ENCODE measurements around the gene GSTM4.
"Not testable (repeated sequence)": the region's sequence is repeated elsewhere in the genome, so short reads cannot be mapped to it uniquely, and the experiment has no call there.

The GSTM4 gene

DNA sequence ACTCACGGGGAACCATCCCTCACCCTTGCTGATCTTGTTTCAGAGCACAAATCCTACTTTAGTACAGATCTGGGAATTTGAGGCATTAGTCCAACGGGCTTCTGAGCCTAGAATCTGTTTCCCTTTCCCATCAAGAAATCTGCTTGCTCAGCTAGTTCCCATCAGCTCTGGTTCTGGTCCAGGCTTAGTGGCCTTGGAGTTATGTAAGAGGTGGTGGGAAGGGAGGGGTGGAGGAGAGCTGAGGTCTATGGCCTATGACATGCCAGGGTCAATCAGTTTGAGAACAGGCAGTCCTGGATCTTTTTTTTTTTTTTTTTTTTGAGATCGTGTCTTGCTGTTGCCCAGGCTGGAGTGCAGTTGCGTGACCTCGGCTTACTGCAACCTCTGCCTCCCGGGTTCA lies 35.9 kb downstream of the GSTM4 start:
- Histone ChIP-seq H3K79me1 (ENCODE audit: low read length) (no peaks in the 10 kb centered on the region), H3K56ac (ENCODE audit: low read length) (no peak overlapping the region), H2AK5ac (ENCODE audit: low read length) (no peak overlapping the region), H3K27ac (ENCODE audit: low read depth, low read length) (no peak overlapping the region), H3K18ac (ENCODE audit: low read length) (no peak overlapping the region), H4K8ac (ENCODE audit: low read depth, low read length) (no peak overlapping the region), H3K4ac (ENCODE audit: low read depth, low read length) (no peak overlapping the region), H3K4me3 (ENCODE audit: low read length) (no peak overlapping the region), H3K4me1 (ENCODE audit: control insufficient read depth, low read depth, low read length) (no peaks in the 10 kb centered on the region), H4K5ac (ENCODE audit: low read length) (no peak overlapping the region), H3K36me3 (ENCODE audit: control insufficient read depth, insufficient read depth, low read length) (no peaks in the 10 kb centered on the region), H2BK15ac (replicated peaks; ENCODE audit: low read depth) (no peak overlapping the region), H3K27me3 (ENCODE audit: insufficient read depth, low read length, poor library complexity) (no peaks in the 10 kb centered on the region), H3K23ac (ENCODE audit: low read length) (no peak overlapping the region), H2BK120ac (ENCODE audit: low read depth, low read length) (no peak overlapping the region), H3K9ac (ENCODE audit: low read length) (no peak overlapping the region), H3K79me2 (ENCODE audit: control insufficient read depth, insufficient read depth, low read length) (no peaks in the 10 kb centered on the region), H2BK5ac (ENCODE audit: low read length) (no peak overlapping the region), H3K4me2 (ENCODE audit: low read length) (no peak overlapping the region)
- no CpG with 5 or more reads among the region's 6 CpGs for WGBS (ENCODE audit: extremely low coverage, insufficient coverage, low lambda C conversion rate)
- no peak for DNase-seq

DNA sequence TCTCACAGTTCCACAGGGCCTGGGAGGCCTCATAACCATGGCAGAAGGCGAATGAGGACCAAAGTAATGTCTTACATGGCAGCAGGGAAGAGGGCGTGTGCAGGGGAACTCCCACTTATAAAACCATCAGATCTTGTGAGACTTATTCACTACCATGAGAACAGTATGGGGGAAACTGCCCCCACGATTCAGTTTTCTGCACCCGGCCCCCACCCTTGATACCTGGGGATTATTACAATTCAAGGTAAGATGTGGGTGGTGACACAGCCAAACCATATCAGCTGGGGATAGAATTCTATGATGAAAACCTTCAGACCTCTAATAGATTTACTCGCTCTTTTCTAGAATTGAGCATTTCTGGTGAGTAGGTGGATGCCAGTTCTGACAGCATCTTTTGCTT lies 38.5 kb downstream of the GSTM4 start:
- H4K5ac ChIP-seq (ENCODE audit: low read length); H3K23ac ChIP-seq (ENCODE audit: low read length); H3K56ac ChIP-seq (ENCODE audit: low read length); H3K4ac ChIP-seq (ENCODE audit: low read depth, low read length); H3K27ac ChIP-seq (ENCODE audit: low read depth, low read length); H2BK120ac ChIP-seq (ENCODE audit: low read depth, low read length); H3K4me3 ChIP-seq (ENCODE audit: low read length); H3K4me2 ChIP-seq (ENCODE audit: low read length); H2AK5ac ChIP-seq (ENCODE audit: low read length); H3K4me1 ChIP-seq (ENCODE audit: control insufficient read depth, low read depth, low read length); H3K9ac ChIP-seq (ENCODE audit: low read length); H4K8ac ChIP-seq (ENCODE audit: low read depth, low read length); H2BK5ac ChIP-seq (ENCODE audit: low read length); DNase-seq; H3K79me2 ChIP-seq (ENCODE audit: control insufficient read depth, insufficient read depth, low read length); H3K36me3 ChIP-seq (ENCODE audit: control insufficient read depth, insufficient read depth, low read length); H2BK15ac ChIP-seq (replicated peaks; ENCODE audit: low read depth); H3K18ac ChIP-seq (ENCODE audit: low read length); H3K79me1 ChIP-seq (ENCODE audit: low read length); H3K27me3 ChIP-seq (ENCODE audit: insufficient read depth, low read length, poor library complexity): not testable (repeated sequence)
- whole genome bisulfite sequencing (ENCODE audit: extremely low coverage, insufficient coverage, low lambda C conversion rate), result no CpG with 5 or more reads among the region's 5 CpGs

DNA sequence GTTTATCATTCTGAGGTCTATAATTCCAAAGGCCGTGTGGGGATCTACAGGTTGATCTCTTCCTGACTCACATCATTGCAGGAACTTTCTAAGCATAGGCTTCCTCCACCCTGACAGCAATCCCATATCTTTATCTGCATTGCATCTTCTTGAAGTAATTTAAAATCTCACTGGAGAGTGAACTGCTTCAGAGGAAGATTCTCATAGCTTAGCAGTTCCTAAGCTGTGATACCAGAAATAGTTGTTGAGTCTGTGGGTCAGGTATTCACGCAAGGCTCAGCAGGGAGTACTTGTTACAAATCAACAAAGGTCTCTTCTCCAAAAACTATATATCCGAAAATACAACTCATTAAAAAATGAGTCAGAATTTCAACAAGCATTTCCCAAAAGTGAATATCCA lies 39.2 kb downstream of the GSTM4 start:
- H3K27ac ChIP-seq (ENCODE audit: low read depth, low read length); H3K4me1 ChIP-seq (ENCODE audit: control insufficient read depth, low read depth, low read length); H3K4ac ChIP-seq (ENCODE audit: low read depth, low read length); H3K36me3 ChIP-seq (ENCODE audit: control insufficient read depth, insufficient read depth, low read length); H3K18ac ChIP-seq (ENCODE audit: low read length); H2AK5ac ChIP-seq (ENCODE audit: low read length); H3K79me2 ChIP-seq (ENCODE audit: control insufficient read depth, insufficient read depth, low read length); H2BK5ac ChIP-seq (ENCODE audit: low read length); H4K5ac ChIP-seq (ENCODE audit: low read length); H3K23ac ChIP-seq (ENCODE audit: low read length); H3K27me3 ChIP-seq (ENCODE audit: insufficient read depth, low read length, poor library complexity); H3K9ac ChIP-seq (ENCODE audit: low read length); H3K79me1 ChIP-seq (ENCODE audit: low read length); H4K8ac ChIP-seq (ENCODE audit: low read depth, low read length); H3K4me2 ChIP-seq (ENCODE audit: low read length); H3K56ac ChIP-seq (ENCODE audit: low read length); DNase-seq; H3K4me3 ChIP-seq (ENCODE audit: low read length); H2BK15ac ChIP-seq (replicated peaks; ENCODE audit: low read depth); H2BK120ac ChIP-seq (ENCODE audit: low read depth, low read length): not testable (repeated sequence)
- WGBS (ENCODE audit: extremely low coverage, insufficient coverage, low lambda C conversion rate), result no CpG with 5 or more reads among the region's 3 CpGs

DNA sequence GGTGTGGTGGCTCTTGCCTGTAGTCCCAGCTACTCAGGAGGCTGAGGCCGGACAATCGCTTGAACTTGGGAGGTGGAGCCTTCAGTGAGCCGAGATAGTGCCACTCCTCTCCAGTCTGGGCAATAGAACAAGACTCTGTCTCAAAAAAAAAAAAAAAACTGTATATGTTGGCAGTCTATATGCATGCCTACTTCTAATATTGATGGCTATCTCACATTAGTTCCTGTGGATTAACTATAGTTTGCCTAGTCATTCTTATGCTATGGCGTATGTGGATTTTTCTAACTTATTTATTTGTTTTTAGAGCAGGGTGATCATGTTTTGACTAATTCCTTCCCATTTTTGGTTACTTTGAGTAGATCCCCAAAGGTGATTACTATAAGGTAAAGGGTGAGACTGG lies 41.2 kb downstream of the GSTM4 start:
- Histone ChIP-seq H4K8ac (ENCODE audit: low read depth, low read length) (no peak overlapping the region), H3K23ac (ENCODE audit: low read length) (no peak overlapping the region), H2BK120ac (ENCODE audit: low read depth, low read length) (no peak overlapping the region), H3K4ac (ENCODE audit: low read depth, low read length) (no peak overlapping the region), H3K79me1 (ENCODE audit: low read length) (no peaks in the 10 kb centered on the region), H3K27ac (ENCODE audit: low read depth, low read length) (no peak overlapping the region), H3K79me2 (ENCODE audit: control insufficient read depth, insufficient read depth, low read length) (no peaks in the 10 kb centered on the region), H4K5ac (ENCODE audit: low read length) (no peak overlapping the region), H2BK5ac (ENCODE audit: low read length) (no peak overlapping the region), H3K36me3 (ENCODE audit: control insufficient read depth, insufficient read depth, low read length) (no peaks in the 10 kb centered on the region), H3K27me3 (ENCODE audit: insufficient read depth, low read length, poor library complexity) (no peaks in the 10 kb centered on the region), H3K4me3 (ENCODE audit: low read length) (no peak overlapping the region), H3K4me2 (ENCODE audit: low read length) (no peak overlapping the region), H3K9ac (ENCODE audit: low read length) (no peak overlapping the region), H3K18ac (ENCODE audit: low read length) (no peak overlapping the region), H2AK5ac (ENCODE audit: low read length) (no peak overlapping the region), H2BK15ac (replicated peaks; ENCODE audit: low read depth) (no peak overlapping the region), H3K56ac (ENCODE audit: low read length) (no peak overlapping the region), H3K4me1 (ENCODE audit: control insufficient read depth, low read depth, low read length) (no peaks in the 10 kb centered on the region)
- WGBS (ENCODE audit: extremely low coverage, insufficient coverage, low lambda C conversion rate), result no CpG with 5 or more reads among the region's 4 CpGs
- DNase-seq, result no peak

DNA sequence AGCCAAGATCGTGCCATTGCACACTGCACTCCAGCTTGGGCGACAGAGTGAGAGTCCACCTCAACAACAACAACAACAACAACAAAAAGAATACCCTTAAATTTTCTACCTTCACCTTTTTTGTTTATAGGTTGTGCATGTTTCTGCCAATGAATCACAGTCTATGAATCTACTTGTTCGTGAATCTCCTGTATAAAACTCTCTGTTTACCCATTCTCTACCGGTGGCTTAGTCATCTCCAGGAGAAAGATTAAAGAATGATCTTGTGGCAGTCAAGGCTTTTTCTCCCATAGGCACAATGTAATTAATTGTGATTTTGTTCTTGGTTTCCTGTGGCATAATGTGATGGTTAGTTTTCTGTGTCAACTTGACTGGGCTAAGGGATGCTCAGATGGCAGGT lies 42.0 kb downstream of the GSTM4 start:
- H3K79me1 ChIP-seq (ENCODE audit: low read length); DNase-seq; H3K23ac ChIP-seq (ENCODE audit: low read length); H2BK15ac ChIP-seq (replicated peaks; ENCODE audit: low read depth); H3K36me3 ChIP-seq (ENCODE audit: control insufficient read depth, insufficient read depth, low read length); H3K27ac ChIP-seq (ENCODE audit: low read depth, low read length); H3K4me3 ChIP-seq (ENCODE audit: low read length); H3K79me2 ChIP-seq (ENCODE audit: control insufficient read depth, insufficient read depth, low read length); H2AK5ac ChIP-seq (ENCODE audit: low read length); H3K4ac ChIP-seq (ENCODE audit: low read depth, low read length); H3K9ac ChIP-seq (ENCODE audit: low read length); H3K27me3 ChIP-seq (ENCODE audit: insufficient read depth, low read length, poor library complexity); H2BK5ac ChIP-seq (ENCODE audit: low read length); H3K56ac ChIP-seq (ENCODE audit: low read length); H4K5ac ChIP-seq (ENCODE audit: low read length); H3K18ac ChIP-seq (ENCODE audit: low read length); H3K4me2 ChIP-seq (ENCODE audit: low read length); H2BK120ac ChIP-seq (ENCODE audit: low read depth, low read length); H4K8ac ChIP-seq (ENCODE audit: low read depth, low read length); H3K4me1 ChIP-seq (ENCODE audit: control insufficient read depth, low read depth, low read length): not testable (repeated sequence)
- no CpG with 5 or more reads among the region's 4 CpGs for WGBS (ENCODE audit: extremely low coverage, insufficient coverage, low lambda C conversion rate)

DNA sequence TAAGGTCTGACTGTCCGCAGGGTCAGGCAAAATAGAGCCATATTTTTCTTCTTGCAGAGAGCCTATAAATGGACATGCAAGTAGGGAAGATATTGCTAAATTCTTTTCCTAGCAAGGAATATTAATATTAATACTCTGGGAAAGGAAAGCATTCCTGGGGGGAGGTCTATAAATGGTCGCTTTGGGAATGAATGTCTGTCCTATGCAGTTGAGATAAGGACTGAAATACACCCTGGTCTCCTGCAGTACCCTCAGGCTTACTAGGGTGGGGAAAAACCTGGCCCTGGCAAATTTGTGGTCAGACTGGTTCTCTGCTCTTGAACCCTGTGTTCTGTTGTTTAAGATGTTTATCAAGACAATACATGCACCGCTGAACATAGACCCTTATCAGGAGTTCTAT lies 47.0 kb downstream of the GSTM4 start:
- H3K4me1 ChIP-seq (ENCODE audit: control insufficient read depth, low read depth, low read length); H3K36me3 ChIP-seq (ENCODE audit: control insufficient read depth, insufficient read depth, low read length); H3K9ac ChIP-seq (ENCODE audit: low read length); H2AK5ac ChIP-seq (ENCODE audit: low read length); H3K27ac ChIP-seq (ENCODE audit: low read depth, low read length); DNase-seq; H3K4me3 ChIP-seq (ENCODE audit: low read length); H3K4me2 ChIP-seq (ENCODE audit: low read length); H2BK120ac ChIP-seq (ENCODE audit: low read depth, low read length); H3K4ac ChIP-seq (ENCODE audit: low read depth, low read length); H3K23ac ChIP-seq (ENCODE audit: low read length); H3K79me1 ChIP-seq (ENCODE audit: low read length); H2BK15ac ChIP-seq (replicated peaks; ENCODE audit: low read depth); H3K56ac ChIP-seq (ENCODE audit: low read length); H2BK5ac ChIP-seq (ENCODE audit: low read length); H4K5ac ChIP-seq (ENCODE audit: low read length); H3K18ac ChIP-seq (ENCODE audit: low read length); H3K79me2 ChIP-seq (ENCODE audit: control insufficient read depth, insufficient read depth, low read length); H3K27me3 ChIP-seq (ENCODE audit: insufficient read depth, low read length, poor library complexity); H4K8ac ChIP-seq (ENCODE audit: low read depth, low read length): not testable (repeated sequence)
- no CpG with 5 or more reads among the region's 3 CpGs for WGBS (ENCODE audit: extremely low coverage, insufficient coverage, low lambda C conversion rate)

Data from mesendoderm (in vitro differentiated cells).